ENCODE data around the gene DYNC2H1.

- TF ChIP-seq, protein P1, sequence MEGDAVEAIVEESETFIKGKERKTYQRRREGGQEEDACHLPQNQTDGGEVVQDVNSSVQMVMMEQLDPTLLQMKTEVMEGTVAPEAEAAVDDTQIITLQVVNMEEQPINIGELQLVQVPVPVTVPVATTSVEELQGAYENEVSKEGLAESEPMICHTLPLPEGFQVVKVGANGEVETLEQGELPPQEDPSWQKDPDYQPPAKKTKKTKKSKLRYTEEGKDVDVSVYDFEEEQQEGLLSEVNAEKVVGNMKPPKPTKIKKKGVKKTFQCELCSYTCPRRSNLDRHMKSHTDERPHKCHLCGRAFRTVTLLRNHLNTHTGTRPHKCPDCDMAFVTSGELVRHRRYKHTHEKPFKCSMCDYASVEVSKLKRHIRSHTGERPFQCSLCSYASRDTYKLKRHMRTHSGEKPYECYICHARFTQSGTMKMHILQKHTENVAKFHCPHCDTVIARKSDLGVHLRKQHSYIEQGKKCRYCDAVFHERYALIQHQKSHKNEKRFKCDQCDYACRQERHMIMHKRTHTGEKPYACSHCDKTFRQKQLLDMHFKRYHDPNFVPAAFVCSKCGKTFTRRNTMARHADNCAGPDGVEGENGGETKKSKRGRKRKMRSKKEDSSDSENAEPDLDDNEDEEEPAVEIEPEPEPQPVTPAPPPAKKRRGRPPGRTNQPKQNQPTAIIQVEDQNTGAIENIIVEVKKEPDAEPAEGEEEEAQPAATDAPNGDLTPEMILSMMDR (IDR thresholded peaks at IDR 0.05; ENCODE audit: low read depth, low read length), result no peak
- no peak for TF ChIP-seq EZH2phosphoT487 (IDR thresholded peaks at IDR 0.05; ENCODE audit: low read depth)
These were observed 74.9 kb downstream of the DYNC2H1 start for GRCh38 chr11:103183981-103184611.
